Measurements from ENCODE around the gene ZBTB21.

Gene ZBTB21

GRCh38 chr21:42039911-42040351, 29.8 kb upstream of the ZBTB21 start:
- DNase-seq (ENCODE audit: low spot score), result no peak

GRCh38 chr21:42039470-42039901, 29.3 kb upstream of the ZBTB21 start:
- DNase-seq (ENCODE audit: low spot score), result no peak

GRCh38 chr21:42038826-42039425, 28.8 kb upstream of the ZBTB21 start:
- no peak for DNase-seq (ENCODE audit: low spot score)

- no peak for DNase-seq (ENCODE audit: low spot score)
Observed at GRCh38 chr21:42038393-42038792, 28.2 kb upstream of the ZBTB21 start.

GRCh38 chr21:42037943-42038342, 27.8 kb upstream of the ZBTB21 start:
- DNase-seq (ENCODE audit: low spot score), result no peak

GRCh38 chr21:42037516-42037915, 27.4 kb upstream of the ZBTB21 start:
- DNase-seq (ENCODE audit: low spot score), result no peak

GRCh38 chr21:42036313-42036712, 26.2 kb upstream of the ZBTB21 start:
- DNase-seq (ENCODE audit: low spot score), result no peak

GRCh38 chr21:42032968-42033367, 22.8 kb upstream of the ZBTB21 start:
- no peak for DNase-seq (ENCODE audit: low spot score)

GRCh38 chr21:42032266-42032665, 22.1 kb upstream of the ZBTB21 start:
- no peak for DNase-seq (ENCODE audit: low spot score)

GRCh38 chr21:42031816-42032215, 21.7 kb upstream of the ZBTB21 start:
- DNase-seq (ENCODE audit: low spot score), result no peak

GRCh38 chr21:42031241-42031640, 21.1 kb upstream of the ZBTB21 start:
- no peak for DNase-seq (ENCODE audit: low spot score)

GRCh38 chr21:42030311-42030710, 20.2 kb upstream of the ZBTB21 start:
- no peak for DNase-seq (ENCODE audit: low spot score)

- no peak for DNase-seq (ENCODE audit: low spot score)
Observed at GRCh38 chr21:42028766-42029425, 18.7 kb upstream of the ZBTB21 start.

GRCh38 chr21:42027822-42028765, 17.9 kb upstream of the ZBTB21 start:
- DNase-seq (ENCODE audit: low spot score), result no peak

GRCh38 chr21:42027085-42027821, 17.1 kb upstream of the ZBTB21 start:
- DNase-seq (ENCODE audit: low spot score), result no peak

GRCh38 chr21:42026082-42026435, 15.9 kb upstream of the ZBTB21 start:
- no peak for DNase-seq (ENCODE audit: low spot score)

- no peak for DNase-seq (ENCODE audit: low spot score)
Observed at GRCh38 chr21:42025376-42026081, 15.4 kb upstream of the ZBTB21 start.

- DNase-seq (ENCODE audit: low spot score), result no peak
Observed at GRCh38 chr21:42022906-42023305, 12.7 kb upstream of the ZBTB21 start.

GRCh38 chr21:42022091-42022430, 11.9 kb upstream of the ZBTB21 start:
- no peak for DNase-seq (ENCODE audit: low spot score)

- DNase-seq (ENCODE audit: low spot score), result no peak
Observed at GRCh38 chr21:42021371-42022090, 11.4 kb upstream of the ZBTB21 start.

GRCh38 chr21:42019706-42020105, 9.5 kb upstream of the ZBTB21 start:
- DNase-seq (ENCODE audit: low spot score), result no peak
